GM18520 (cell line): ENCODE data around the gene UNC5C.
A peak's percentile ranks its signal among the peaks of the same experiment; 100 is the strongest.

ENCODE experiments used
- ATAC-seq: cut with Tn5 transposase; IDR thresholded peaks from one replicate; pipeline ENCODE4 v1.9.1; 2021; ENCODE audit not compliant: unreplicated experiment

The UNC5C gene

DNA sequence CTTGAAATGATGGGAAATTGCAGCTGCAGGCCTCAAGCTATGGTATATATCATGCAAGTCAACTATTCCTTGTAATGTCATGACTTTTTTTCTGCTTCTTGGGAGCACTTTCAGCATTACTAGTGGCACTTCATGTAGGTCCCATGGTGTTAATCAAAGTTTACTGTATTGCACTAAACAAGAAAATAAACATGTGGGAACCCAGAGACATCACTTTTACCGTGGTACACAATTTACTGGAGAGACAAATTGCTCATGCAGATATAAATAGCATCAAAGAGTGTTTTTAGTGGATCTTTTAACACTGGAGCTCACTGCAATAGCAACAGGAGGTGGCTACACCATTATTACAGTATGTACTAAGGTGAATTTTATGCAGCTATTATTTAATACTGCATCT lies 79.2 kb downstream of the UNC5C start:
- ATAC-seq = no peak

DNA sequence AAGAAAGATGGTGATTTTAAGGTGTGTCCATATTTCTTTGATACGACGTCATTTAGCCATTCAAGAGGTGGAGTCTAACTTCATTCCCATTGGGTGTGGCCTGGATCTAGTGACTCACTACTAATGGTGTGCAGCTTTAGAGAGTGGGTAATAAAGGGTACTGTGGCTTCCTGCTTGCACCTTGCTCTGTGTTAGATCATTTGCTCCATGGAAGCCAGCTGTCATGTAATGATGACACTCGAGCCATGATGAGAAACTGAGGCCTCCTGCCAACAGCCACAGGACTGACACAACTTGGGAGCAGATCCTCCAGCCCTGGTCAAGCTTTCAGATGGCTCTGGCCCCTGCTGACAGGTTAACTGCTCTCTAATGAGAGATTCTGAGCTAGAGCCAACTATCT lies 82.0 kb downstream of the UNC5C start:
- no peak for ATAC-seq

DNA sequence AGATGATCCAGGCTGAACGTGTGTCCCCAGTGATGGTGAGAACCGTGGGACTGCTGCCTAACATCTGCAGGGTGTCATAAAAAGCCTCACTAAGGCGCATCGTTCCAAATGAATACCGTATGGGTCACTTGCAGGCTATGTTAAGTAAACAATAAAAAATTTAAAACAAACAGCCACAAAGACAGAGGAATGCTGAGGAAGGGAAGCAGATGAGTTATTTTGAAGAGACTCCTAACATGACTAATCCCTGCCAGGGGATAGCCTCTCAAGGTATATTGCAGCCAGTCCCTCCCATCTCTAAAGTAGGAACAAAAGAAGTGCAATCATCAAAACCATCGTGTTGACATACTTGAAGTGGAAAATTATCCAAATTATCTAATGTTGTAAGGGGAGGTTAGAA lies 83.8 kb downstream of the UNC5C start:
- no peak for ATAC-seq

DNA sequence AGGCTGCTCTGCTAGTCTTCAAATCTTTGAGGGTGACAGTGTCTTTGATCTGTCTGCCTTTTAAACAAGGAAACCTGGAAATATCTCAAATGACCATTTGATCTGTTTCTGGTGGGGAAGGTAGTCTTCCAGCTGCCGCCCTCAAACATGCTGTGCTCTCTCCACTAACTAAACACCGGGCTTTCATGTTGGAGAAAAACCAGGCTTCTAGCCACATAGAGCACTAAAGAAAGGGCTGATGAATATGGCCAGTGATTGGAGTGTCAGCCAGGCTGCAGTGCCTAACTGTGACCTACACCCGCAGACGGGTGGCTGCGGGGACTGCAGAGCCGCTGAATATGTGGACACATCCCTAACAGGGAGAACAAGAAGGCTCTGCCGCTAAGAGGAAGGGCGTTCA lies 85.9 kb downstream of the UNC5C start:
- no peak for ATAC-seq

DNA sequence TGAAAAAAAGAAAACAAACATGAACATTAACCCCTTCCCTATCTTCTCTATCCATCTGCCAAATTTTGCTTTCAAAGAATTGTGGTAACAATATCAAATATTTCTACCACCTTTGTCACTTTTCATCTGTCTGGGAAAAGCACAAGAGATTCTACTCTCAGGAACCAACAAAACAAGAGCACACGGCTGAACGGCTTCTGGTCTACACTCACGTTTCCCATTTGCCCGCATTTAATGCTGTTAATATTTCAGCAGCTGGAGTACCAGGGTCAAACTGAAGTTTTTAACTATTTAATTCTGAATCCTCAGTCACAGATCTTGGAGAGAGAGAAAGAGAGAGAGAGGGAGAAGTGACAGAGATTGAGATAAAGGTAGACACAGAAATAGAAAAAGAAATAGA lies 91.4 kb downstream of the UNC5C start:
- no peak for ATAC-seq

DNA sequence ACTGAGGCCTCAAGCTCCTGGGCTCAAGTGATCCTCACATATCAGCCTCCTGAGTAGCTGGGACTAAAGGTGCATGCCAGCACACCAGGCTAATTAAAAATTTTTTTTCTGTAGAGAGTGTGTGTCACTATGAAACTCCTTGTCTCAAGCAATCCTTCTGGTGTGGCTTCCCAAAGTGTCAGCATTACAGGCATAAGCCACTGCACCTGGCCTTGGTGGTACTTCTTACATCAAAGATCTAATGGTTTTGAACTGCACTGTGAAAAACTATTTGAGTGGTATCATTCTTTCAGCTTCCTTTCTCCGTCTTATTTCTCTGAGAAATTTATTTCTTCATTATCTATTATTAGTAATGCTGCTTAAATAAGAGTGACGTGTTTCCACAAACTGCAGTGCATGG lies 98.5 kb downstream of the UNC5C start:
- ATAC-seq = no peak

DNA sequence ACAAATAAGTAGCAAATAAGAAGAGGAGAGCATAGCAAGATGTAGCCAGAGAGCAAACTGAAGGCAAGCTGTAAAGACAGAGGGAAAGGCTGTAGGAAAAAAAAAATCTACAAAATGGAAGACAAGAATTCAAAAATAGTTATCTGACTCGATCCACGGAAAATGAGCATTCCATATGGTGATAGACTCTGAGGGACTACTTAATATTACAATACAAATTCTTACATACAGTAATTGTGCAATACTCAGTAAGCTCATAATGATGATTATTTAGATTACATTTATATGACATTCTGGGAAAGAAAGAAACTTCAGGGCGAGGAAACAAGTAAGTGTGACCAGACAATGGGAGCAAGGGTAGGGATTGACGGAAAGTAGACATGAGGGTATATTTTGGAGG lies 102.6 kb downstream of the UNC5C start:
- no peak for ATAC-seq

DNA sequence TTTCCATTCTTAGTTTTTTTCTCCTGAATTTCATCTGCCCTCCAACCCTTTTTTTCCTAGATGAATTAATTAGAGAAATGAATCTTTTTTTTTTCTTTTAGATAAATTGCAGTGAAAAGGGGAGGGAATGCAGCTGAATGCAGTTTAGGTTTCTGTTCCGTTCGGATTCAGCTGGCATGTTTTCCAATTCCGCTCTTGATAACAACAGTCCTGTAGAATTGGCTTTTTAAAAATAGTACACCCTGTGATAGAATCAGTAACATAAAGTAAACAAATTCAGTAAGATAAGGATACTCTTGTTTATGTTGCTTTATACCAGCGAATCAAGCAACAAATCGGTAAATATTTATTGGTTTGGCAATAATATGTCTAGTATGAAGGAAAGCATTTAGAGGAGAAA lies 103.5 kb downstream of the UNC5C start:
- no peak for ATAC-seq

DNA sequence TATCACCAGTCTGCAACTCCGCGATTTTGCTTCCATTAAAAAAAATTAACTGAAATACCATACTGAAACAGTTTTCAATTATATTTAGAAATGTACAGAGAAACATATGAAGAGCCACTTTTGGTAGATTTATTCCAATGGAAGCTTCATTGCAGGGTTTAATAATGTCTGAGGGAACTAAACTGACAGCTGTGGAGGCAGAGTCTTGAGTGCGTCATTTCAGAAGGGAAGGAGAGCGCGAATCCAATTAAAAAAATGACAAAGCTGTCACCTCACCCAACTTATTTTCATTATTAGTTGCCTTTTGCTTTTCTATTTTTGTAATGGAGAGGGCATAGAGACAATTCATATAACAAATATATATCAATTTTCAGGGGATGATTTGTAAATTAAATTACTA lies 104.0 kb downstream of the UNC5C start:
- no peak for ATAC-seq

DNA sequence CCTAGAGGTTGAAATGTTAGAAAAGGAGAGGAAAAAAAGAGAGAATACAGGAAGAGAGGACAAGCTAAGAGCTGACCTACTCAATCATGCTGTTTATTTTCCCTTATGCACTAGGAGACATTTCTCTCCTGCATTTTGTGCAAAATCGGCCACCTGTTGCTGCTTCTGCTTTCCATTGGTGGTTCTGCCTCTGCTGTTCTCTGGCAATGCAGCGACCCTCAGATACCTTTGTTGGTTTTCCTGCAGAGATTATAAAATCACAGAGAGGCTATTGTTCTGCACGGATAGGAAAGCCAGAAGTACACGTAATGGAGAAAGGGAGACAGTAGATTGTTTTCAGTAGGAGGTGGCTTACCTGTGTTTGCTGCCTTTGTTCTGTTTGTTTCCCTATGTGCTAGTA lies 108.9 kb downstream of the UNC5C start:
- no peak for ATAC-seq

DNA sequence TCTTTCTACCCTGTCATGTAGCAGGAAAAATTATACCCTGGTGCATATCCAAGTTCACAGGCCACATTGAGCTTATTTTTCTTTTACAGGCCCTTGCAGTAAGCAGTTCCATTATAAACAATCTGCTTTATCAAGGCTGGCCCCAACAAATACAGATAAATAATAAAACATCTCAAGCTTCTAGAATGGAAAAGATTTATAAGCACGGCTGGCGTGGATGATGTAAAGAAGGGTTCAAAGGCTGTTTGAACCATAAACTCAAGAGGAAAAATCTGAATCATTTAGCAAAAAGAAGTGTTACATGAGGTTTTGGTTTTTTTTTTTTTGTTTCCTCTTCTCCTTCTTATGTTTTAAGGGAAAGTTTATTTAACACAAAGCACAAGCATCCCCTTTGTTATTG lies 109.7 kb downstream of the UNC5C start:
- no peak for ATAC-seq

DNA sequence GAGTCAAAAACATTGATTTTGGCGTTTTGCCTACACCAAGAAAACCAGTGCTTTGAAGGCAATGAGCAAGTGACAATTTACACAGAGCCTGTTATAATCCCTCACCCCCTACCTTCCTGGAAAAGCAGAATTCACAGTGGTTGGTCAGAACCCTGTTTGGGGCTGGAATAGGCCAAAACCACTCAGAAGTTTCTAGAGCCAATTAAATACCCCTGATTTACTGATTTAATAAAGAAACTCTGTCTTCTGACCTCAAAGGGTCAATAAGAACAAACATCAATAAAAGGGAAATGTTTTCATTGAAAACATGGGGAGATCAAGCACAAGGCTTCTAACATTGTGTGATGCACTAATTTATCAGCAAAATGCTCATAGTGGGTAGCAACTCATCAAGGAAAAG lies 116.3 kb downstream of the UNC5C start:
- ATAC-seq = no peak

DNA sequence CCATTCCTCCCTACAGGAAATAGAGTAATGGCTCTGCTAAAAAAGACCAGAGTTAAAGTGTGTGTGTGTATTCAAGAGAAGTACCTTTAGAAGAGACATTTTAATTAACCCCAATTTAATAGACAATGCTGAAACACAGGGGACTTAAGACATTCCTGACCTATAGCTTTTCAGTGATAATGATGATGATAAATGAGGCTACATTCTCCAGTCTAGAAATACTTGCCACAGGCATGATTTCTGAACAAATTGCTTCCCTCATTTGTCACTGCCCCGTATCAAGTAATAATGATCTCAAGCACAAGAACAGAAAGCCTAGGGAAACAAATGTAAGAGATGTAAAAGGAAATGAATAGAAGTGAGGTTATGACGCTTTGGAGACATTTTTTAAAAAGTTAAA lies 117.1 kb downstream of the UNC5C start:
- no peak for ATAC-seq

DNA sequence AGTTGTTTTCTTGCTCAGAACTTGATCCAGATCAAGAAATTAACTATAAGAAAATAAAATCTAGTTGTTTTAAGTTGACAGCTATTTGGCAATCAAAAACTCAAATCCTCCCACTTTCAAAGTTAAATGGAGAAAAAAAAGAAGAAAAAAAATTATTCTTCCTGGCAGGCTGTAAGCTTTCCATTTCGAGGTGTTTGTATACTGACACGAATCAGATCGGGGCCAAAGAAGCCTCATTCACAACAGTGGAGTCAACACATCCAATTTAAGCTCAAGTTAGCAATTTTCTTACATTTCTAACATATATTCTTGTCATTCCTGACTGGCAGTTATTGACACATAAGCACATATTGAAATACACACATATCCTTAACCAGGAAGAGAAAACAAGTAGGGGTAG lies 119.4 kb downstream of the UNC5C start:
- no peak for ATAC-seq

DNA sequence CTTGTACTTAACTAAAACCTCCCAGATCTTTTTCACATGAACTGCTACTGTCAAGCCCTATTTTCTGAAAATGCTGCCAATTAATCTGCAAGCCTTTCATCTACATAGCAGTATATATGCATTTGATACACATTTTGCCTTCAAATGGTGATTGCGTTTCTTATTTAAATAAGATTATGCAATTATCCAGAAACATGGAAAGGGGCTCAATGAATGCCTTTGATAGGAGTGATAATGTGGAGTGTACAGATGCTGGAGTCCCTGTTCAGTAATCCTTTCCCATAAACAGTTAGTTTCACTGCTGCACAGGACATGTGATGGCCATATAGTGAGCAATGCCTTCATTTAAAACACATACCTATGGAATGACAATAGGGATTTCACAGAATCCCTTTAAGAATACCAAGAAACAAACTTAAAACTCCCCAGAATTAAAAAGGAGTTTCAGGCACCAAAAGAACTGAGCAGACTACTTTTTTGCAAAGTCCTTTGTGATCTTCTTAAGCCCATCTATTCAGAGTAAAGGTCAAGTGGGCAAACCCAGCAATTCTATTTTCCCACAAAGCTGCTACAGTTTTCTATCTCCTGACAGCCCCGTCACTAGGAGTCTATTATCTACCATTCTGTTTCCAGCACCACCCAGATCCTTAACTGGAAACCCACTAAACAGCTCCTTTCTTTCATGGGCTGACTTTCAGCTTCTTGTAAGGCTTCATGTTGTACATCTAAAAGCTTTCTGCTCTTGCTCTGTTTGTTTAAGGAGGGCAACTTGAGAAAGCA lies 120.3 kb downstream of the UNC5C start:
- ATAC-seq = no peak

DNA sequence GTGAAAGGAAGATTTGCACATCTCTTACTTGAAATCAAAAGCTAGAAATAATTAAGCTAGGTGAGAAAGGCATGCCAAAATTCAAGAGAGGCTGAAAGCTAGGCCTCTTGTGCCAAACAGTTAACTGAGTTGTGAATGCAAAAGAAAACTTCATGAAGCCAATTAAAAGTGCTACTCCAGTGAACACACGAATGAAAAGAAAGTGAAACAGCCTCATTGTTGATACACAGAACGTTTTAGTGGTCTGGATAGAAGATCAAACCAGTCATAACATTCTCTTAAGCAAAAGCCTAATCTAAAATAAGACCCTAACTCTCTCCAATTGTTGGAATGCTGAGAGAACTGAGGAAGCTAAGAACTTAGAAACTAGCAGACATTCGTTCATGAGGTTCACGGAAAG lies 122.3 kb downstream of the UNC5C start:
- peak; percentile 42 for ATAC-seq

DNA sequence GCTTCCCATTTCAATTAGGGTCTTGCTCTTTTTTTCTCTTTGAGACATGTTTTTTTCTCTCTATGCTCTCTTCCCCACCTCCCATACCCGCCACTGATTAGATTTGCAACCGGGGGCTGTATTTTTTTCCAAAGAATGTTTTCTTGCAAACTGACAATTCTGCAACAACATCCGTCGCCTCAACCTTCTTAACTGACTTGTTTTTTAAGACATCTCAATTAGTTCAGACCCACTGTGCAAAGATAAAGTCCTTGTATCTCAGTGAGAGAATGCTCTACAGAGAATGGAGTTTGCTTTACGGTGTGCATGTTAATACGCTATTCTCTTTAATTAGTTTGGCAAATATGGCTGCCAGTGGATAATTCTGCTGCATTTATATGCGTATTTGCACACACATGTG lies 126.3 kb downstream of the UNC5C start:
- ATAC-seq = no peak

DNA sequence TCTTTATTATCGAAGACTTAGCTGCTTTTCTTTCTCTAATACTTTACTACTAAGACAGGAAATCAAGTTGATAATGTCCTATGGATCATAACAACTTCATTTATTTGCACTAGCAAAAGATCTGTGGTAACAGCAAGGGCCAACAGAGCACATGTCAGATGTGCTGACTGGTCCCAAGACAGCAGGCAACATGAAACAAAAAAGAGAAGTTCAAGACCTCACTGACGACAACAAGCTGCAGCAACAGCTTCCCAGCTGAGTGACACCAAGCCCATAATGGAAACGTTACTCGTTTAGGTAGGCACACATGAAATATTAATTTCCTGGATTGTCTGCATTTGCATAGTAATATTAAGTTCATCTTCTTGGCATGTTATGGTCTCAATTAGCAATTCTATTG lies 126.9 kb downstream of the UNC5C start:
- no peak for ATAC-seq

DNA sequence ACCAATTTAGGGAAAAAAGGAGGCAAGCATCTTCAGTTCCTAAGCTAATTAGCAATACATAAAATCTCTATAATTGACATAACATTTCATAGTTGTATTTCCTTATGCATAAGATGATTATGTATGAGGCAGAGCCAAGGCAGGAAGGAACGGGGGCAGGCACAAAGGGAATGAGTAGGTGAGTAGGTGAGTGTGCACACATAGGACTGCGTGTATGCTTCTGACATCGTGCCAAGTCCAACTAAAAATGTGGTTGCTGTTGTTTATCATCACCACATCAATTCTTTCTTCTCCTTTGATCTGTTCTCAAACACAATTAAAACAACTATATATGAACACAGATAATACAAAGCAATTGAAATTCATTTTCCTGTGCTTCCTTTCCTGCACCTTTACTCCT lies 131.2 kb downstream of the UNC5C start:
- ATAC-seq = no peak

DNA sequence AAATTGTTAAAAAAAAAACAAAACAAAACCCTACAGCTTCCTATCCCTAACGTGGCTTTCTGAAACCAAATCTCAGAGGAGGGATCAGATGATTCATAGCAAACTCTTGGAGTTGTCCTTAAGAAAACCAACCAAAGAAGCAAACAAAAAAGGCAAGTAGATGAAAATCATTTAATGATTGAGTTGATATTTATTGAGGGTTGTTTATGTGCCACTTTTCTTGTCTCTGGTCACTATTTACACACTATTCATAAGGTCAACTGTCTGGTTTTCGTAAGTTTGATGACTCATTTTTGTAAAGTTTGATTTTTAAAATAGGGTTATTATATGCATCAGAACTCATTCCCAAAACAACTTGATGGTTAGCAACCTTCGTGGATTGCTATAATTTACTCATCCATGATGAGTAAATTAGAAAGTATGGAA lies 133.4 kb downstream of the UNC5C start:
- no peak for ATAC-seq

DNA sequence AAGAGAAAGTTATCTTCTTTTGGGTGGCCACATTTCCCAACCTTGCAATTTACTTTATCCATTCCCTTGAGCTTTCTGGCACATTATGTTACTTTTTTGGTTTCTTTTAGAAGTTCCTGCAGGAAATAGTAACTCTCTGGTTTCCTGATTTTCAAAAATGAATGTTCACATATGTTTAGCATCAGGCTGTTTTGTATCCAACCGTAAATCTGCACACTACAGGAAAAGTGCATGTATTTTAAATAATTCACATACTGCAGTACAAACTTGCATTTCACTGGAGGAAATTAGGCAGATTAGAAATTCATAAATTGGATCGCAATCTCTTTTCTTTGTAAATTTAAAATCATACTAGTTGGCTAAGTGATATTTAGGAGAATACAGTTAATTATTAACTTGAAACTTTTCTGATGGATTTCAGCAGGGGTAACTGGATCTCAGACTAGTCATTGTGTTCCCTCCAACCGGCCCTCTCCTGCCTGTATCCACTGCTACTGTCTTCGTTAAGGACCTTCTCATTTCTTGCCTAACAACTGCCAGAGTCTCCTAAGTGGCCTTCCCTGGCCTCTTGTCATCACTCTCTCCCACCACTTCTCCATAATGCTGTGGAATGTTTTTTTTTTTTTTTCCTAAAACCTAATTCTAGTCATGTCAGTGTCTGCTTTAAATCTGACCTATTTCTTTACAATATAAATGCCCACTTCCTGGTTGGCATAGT lies 137.2 kb downstream of the UNC5C start:
- ATAC-seq = no peak

DNA sequence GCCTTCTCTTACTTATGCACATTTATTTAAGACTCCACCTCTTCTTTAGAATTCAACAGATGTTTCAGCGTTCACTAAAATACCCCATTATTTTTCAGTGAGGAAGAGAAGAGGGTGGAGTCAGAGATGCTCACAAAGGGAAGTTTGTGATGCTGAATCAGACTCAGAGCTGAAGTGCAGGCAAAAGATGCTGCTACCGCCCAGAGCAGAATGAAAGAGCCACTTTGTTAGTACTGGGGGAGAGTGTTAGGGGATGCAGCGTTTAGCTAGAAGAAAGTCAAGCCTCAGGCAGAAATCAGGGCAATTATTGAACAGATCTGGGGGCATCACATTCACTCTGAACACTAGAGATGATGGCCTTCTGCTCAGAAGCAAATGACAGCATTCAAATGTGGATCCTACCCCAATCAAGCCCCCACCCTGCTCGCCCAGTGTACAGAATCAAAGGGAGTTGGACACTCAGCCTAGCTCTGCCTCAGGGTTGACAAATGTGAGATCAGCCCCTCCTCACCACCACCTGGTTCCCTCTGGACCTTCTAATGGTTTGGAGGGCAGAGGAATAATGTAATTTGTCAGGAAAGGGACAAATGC lies 138.3 kb downstream of the UNC5C start:
- no peak for ATAC-seq
